Measurements from ENCODE around the gene EHMT1. TPM values are rescaled to one million over a fixed set of nuclear protein-coding genes. Genes with fewer than 3 reads are reported as not detected.

EHMT1 gene
- total RNA-seq, 1 experiment from 2014 or later, result 38.4 TPM

- no peak for DNase-seq (ENCODE audit: low read depth)
Observed at GRCh38 chr9:137646341-137646740, 27.5 kb downstream of the EHMT1 start.

GRCh38 chr9:137647096-137647714, 28.4 kb downstream of the EHMT1 start:
- DNase-seq (ENCODE audit: low read depth), result no peak

DNA sequence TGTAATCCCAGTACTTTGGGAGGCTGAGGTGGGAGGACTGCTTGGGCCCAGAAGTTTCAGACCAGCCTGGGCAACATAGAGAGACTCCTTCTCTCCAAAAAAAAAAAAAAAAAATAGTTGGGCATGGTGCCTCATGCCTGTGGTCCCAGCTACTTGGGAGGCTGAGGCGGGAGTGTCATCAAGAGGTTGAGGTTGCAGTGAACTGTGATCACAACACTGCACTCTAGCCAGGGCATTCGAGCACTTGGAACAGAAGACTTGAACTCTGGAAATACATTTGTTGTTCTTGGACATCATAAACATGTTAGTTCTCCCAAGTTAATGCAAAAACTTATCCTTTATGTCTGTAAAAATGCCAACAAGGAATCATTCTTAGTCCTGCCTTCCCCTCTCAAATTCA, 29.6 kb downstream of the EHMT1 start:
- peak; percentile 42 for DNase-seq (ENCODE audit: low read depth)

- no peak for DNase-seq (ENCODE audit: low read depth)
Observed at GRCh38 chr9:137649553-137649952, 30.7 kb downstream of the EHMT1 start.

GRCh38 chr9:137650259-137650658, 31.5 kb downstream of the EHMT1 start:
- no peak for DNase-seq (ENCODE audit: low read depth)

GRCh38 chr9:137650779-137651178, 32.0 kb downstream of the EHMT1 start:
- DNase-seq (ENCODE audit: low read depth), result no peak

- DNase-seq (ENCODE audit: low read depth), result no peak
Observed at GRCh38 chr9:137656416-137656815, 37.6 kb downstream of the EHMT1 start.

- no peak for DNase-seq (ENCODE audit: low read depth)
Observed at GRCh38 chr9:137657606-137658005, 38.8 kb downstream of the EHMT1 start.

DNA sequence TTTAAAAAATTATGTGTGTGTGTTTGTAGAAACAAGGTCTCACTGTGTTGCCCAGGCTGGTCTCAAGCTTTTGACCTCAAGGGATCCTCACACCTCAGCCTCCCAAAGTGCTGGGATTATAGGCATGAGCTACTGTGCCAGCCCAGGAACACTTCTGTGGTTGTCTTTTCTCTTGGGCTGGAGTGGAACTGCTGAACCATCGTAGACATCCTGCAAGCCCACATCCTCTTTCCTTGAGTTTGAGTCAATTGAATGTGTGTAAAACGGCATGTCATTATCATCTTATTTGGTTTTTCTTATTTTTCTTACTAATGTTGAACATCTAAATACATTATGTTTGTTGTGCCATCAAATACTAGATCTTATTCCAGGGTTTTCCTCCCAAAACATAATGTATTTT, 40.0 kb downstream of the EHMT1 start:
- no peak for DNase-seq (ENCODE audit: low read depth)

DNA sequence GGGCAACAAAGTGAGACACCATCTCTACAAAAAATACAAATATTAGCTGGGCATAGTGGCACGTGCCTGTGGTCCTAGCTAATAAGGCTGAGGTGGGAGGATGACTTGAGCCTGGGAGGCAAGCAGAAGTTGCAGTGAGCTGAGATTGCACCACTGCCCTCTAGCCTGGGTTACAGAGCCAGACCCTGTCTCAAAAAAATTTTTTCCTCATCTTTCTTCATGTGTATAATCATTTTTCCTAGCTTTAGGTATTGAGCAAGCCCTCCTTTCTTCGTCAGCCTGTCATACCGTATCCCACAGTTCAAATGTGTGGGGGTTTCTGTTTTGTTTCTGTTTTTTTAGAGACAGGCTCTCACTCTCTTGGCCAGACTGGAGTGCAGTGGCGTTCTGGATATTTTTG, 41.3 kb downstream of the EHMT1 start:
- no peak for DNase-seq (ENCODE audit: low read depth)

DNA sequence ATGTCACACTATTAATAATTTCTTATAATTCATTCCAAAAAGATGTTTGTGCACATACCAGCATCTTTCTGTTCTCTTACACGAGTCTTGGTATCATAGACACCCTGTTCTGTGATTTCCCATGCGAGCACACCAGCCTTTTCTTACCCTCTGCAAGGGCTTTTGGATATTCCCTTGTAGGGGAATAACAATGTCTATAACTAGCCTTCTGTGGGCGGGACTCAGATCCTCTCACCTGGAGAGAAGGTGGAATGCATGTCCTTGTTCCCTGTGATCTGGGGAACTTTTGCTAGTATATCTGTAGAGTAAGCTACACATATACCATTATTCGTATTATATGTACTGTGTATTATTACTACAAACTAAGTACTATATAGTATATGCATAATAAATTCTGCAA, 44.8 kb downstream of the EHMT1 start:
- no peak for DNase-seq (ENCODE audit: low read depth)

GRCh38 chr9:137664676-137665075, 45.9 kb downstream of the EHMT1 start:
- DNase-seq (ENCODE audit: low read depth), result no peak

DNA sequence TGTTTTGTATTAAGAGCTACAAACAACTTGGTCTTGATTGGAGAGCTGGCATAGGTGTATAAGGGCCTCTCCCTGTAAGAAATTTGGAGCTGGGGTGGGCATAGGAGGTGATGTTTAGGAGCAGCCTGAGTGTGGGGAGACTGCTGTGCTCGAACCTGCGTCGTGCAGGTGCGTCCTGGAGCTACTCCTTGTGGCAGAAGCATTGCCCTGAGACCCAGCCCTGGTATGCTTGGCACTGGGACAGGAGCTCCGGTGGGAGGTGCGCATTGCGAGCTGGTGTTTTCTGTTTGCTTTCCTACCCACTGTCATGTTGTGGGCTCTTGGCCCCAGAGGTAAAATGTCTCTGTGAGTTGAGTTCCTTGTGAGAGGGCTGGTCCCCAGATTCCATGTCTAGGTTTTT, 46.4 kb downstream of the EHMT1 start:
- DNase-seq (ENCODE audit: low read depth), result no peak

DNA sequence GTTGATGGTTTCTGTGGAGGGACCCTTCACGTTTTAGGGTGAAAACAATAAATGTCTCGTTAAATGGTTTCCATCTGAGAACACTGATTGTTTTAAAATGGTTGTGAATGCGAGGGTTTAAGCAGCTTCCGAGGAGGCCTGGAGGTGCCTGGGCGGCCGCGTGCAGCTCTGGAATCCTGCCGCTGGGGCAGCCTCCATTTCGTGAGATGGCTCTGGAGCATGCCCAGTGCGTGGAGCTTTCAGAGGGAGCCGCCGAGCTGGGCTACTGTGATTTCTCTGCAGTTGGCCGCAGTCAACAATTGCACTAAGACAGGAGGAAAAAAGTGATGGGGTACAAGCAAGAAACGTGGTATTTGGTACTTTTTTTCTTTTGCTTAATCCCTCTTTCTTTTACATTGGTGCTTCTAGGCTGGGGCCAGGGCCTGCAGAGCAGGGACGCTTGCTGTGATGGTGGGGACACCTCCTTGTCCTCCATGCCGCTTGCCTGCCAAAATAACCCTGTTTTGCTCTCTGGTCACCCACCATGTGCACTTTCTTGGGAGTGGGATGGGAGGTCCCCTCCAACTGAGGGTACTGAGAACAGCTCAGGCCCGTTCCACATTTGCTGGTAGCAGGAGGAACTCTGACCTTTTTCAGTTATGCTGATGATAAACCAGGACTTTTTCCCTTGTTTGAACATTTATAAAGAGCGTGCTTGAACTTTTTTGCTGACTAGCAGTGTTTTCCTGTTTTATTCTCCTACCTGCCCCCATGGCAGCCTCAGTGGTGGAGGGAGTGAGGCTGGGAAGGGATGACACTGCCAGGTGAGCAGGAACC, 47.1 kb downstream of the EHMT1 start:
- no peak for DNase-seq (ENCODE audit: low read depth)

DNA sequence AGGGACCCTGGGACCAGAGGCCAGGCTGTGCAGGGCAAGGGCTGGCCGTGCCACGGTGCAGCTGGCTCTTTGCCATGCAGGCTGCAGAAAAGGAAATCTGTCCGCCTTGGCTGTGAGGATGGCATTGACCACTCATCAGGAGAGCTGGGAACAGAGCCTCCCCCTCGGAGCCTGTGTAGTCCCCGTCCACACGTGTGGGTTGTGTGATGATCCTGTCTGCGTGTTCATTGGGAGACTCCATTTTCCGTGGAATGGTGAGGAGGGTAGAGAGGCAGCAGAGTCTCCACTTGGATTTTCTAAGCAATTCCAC, 47.7 kb downstream of the EHMT1 start:
- DNase-seq (ENCODE audit: low read depth), result no peak

GRCh38 chr9:137666955-137667670, 48.3 kb downstream of the EHMT1 start:
- no peak for DNase-seq (ENCODE audit: low read depth)

- no peak for DNase-seq (ENCODE audit: low read depth)
Observed at GRCh38 chr9:137668203-137668602, 49.4 kb downstream of the EHMT1 start.

DNA sequence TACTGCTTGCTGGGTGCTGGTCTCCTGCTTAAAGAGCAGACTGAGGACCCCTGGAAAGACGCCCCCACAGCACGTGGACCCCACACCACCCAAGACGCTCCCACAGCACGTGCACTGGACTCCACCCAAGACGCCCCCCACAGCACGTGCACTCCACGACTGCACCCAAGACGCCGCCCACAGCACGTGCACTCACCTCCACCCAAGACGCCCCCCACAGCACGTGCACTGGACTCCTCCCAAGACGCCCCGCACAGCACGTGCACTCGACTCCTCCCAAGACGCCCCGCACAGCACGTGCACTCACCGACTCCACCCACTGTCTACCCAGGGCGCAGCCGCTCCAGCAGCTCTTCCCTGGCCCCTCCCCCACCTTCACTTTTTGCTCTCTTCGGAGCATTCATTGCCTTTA, 50.5 kb downstream of the EHMT1 start:
- DNase-seq (ENCODE audit: low read depth), result no peak

DNA sequence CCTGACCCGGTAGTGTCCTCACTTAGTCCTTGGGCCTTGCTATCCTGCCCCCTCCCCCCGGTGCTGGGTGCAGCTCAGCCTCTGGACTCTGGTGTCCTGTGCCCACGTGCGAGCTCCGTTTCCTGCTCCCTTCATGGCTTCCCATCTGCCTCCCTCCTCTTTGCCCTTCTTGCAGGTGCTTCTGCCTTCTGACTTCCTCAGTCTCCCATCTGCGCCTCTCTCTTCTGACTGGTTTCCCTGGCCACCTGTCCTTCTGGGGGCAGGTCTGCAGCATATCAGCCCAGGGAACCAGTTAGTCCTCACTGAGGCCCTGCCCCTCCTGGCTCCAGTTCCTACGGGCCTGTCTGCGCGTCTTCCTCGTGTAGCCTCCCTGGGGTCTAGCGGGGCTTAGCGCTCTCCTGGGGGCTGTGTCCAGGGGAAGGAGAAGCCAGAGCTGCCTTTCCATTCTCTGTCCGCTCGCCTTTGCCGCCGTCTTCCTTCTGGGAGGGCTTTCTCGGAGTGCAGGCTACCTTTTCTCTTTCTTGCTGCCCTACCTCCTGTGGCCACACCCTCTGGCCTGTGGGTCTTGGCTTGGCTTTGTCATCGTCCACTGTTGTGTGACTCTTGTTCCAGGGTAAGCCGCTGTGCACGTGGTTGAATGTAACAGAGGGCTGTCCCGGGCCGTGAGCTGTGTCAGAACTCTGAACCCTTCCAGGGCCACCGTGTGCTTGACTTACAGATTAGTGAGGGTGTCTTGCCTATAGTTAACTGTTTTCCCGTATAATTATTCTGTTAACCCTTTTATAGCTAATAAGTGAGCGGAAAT, 51.8 kb downstream of the EHMT1 start:
- no peak for DNase-seq (ENCODE audit: low read depth)

GRCh38 chr9:137671196-137671538, 52.4 kb downstream of the EHMT1 start:
- no peak for DNase-seq (ENCODE audit: low read depth)

- no peak for DNase-seq (ENCODE audit: low read depth)
Observed at GRCh38 chr9:137671721-137672120, 52.9 kb downstream of the EHMT1 start.

Measured in M059J (cell line).